Mesenchymal stem cell (in vitro differentiated cells and primary cell): Measurements from ENCODE around the gene OR4C12.
"Not testable (repeated sequence)": the region's sequence is repeated elsewhere in the genome, so short reads cannot be mapped to it uniquely, and the experiment has no call there.

Source experiments
- DNase-seq: peaks from one replicate; pipeline ENCODE4 v3.0.0-alpha.2; 2013
- H2AFZ ChIP-seq: one replicate; pipeline ENCODE4 v1.6.1; 2013; ENCODE audit warnings: low read depth, mild to moderate bottlenecking, control low read depth, inconsistent platforms, low read length, moderate library complexity
- H2AK5ac ChIP-seq: 2 replicates; pipeline ENCODE4 v1.6.1; 2013; ENCODE audit warnings: low read length, moderate library complexity, mild to moderate bottlenecking, inconsistent platforms; ENCODE audit not compliant: severe bottlenecking
- H2BK120ac ChIP-seq: one replicate; pipeline ENCODE4 v1.6.1; 2013; ENCODE audit warnings: low read depth, mild to moderate bottlenecking, inconsistent platforms, low read length, moderate library complexity
- H2BK12ac ChIP-seq, 2 experiments: one replicate each; pipeline ENCODE4 v1.6.1; 2013; ENCODE audit warnings: inconsistent platforms in 2 of 2, low read length in 2 of 2, mild to moderate bottlenecking in 2 of 2, moderate library complexity in 2 of 2, control low read depth in 1 of 2
- H2BK15ac ChIP-seq: one replicate; pipeline ENCODE4 v1.6.1; 2013; ENCODE audit warnings: mild to moderate bottlenecking, low read depth, inconsistent platforms; ENCODE audit not compliant: poor library complexity, severe bottlenecking
- H2BK5ac ChIP-seq: 2 replicates; pipeline ENCODE4 v1.6.1; 2013; ENCODE audit warnings: low read depth, mild to moderate bottlenecking, low read length, control low read depth, inconsistent platforms; ENCODE audit not compliant: poor library complexity, severe bottlenecking
- H3K14ac ChIP-seq, 2 experiments: one replicate each; pipeline ENCODE4 v1.6.1; 2013; ENCODE audit warnings: inconsistent platforms in 2 of 2, low read length in 2 of 2, control low read depth in 1 of 2, mild to moderate bottlenecking in 1 of 2, moderate library complexity in 1 of 2
- H3K18ac ChIP-seq, 2 experiments: one replicate each; pipeline ENCODE4 v1.6.1; 2013; ENCODE audit warnings: inconsistent platforms in 2 of 2, low read length in 2 of 2, control low read depth in 1 of 2, low read depth in 1 of 2, mild to moderate bottlenecking in 1 of 2
- H3K23ac ChIP-seq, 2 experiments: one replicate each; pipeline ENCODE4 v1.6.1; 2013; ENCODE audit warnings: inconsistent platforms in 2 of 2, low read length in 2 of 2, mild to moderate bottlenecking in 2 of 2, moderate library complexity in 2 of 2, control low read depth in 1 of 2
- H3K27ac ChIP-seq: 2 replicates; pipeline ENCODE4 v1.5.1; 2013; ENCODE audit warnings: mild to moderate bottlenecking, moderate library complexity, low read length, control low read depth, inconsistent platforms; ENCODE audit not compliant: poor library complexity, severe bottlenecking
- H3K27me3 ChIP-seq, 2 experiments: 2 replicates each; pipeline versions ENCODE4 v1.6.1 to v1.7.0; 2013; ENCODE audit warnings: low read length in 2 of 2, mild to moderate bottlenecking in 2 of 2, moderate library complexity in 2 of 2, control low read depth in 1 of 2, inconsistent platforms in 1 of 2; ENCODE audit not compliant: control insufficient read depth in 1 of 2, insufficient read depth in 1 of 2
- H3K36me3 ChIP-seq, 2 experiments: 2 replicates each; pipeline versions ENCODE4 v1.6.1 to v1.7.0; 2013; ENCODE audit warnings: low read length in 2 of 2, control low read depth in 1 of 2, inconsistent platforms in 1 of 2, low read depth in 1 of 2, mild to moderate bottlenecking in 1 of 2; ENCODE audit not compliant: insufficient read depth in 2 of 2, control insufficient read depth in 1 of 2
- H3K4ac ChIP-seq, 2 experiments: one replicate each; pipeline ENCODE4 v1.6.1; 2013; ENCODE audit warnings: inconsistent platforms in 2 of 2, low read length in 2 of 2, mild to moderate bottlenecking in 2 of 2, moderate library complexity in 2 of 2, control low read depth in 1 of 2, low read depth in 1 of 2
- H3K4me1 ChIP-seq: 2 replicates; pipeline ENCODE4 v1.6.1; 2013; ENCODE audit warnings: low read depth, low read length, control low read depth; ENCODE audit not compliant: control insufficient read depth, insufficient read depth
- H3K4me2 ChIP-seq: 2 replicates; pipeline ENCODE4 v1.6.1; 2013; ENCODE audit warnings: low read length, mild to moderate bottlenecking, inconsistent platforms; ENCODE audit not compliant: poor library complexity, severe bottlenecking
- H3K4me3 ChIP-seq, 2 experiments: 2 replicates each; pipeline versions ENCODE4 v1.5.1 to v1.7.0; 2013; ENCODE audit warnings: low read length in 2 of 2, mild to moderate bottlenecking in 2 of 2, control low read depth in 1 of 2, low read depth in 1 of 2; ENCODE audit not compliant: insufficient read depth in 1 of 2
- H3K79me1 ChIP-seq: replicated peaks from 2 replicates; pipeline ENCODE4 v1.6.1; 2013; ENCODE audit warnings: mild to moderate bottlenecking, control low read depth, low read length, inconsistent platforms; ENCODE audit not compliant: poor library complexity, severe bottlenecking
- H3K9ac ChIP-seq: 2 replicates; pipeline ENCODE4 v1.7.0; 2013; ENCODE audit warnings: mild to moderate bottlenecking, low read length, moderate library complexity
- H3K9me3 ChIP-seq: 2 replicates; pipeline ENCODE4 v1.7.0; 2013; ENCODE audit warnings: mild to moderate bottlenecking, low read length; ENCODE audit not compliant: control insufficient read depth
- H4K8ac ChIP-seq: one replicate; pipeline ENCODE4 v1.6.1; 2013; ENCODE audit warnings: inconsistent platforms, mild to moderate bottlenecking, low read length, moderate library complexity
- H4K91ac ChIP-seq: one replicate; pipeline ENCODE4 v1.6.1; 2013; ENCODE audit warnings: mild to moderate bottlenecking, low read length, inconsistent platforms
- WGBS: methylation state at CpG from one replicate; pipeline ENCODE4 v1.1.7; 2013; ENCODE audit warnings: mixed read lengths; 5-methylcytosine and 5-hydroxymethylcytosine counted together

OR4C12 gene

GRCh38 chr11:49952091-49952490, 30.2 kb downstream of the OR4C12 start, which contains the start of gene OR4C13:
OR4C13 (plus strand) TSS chr11:49952391; CDS start chr11:49952423, 32 bp downstream.
- Histone ChIP-seq H2BK15ac (no peak within 1 kb of the TSS), H3K9me3 (no peaks in the 10 kb centered on the region), H2BK120ac (no peak within 1 kb of the TSS), H3K79me1 (no peaks in the 10 kb centered on the region), H3K9ac (no peak within 1 kb of the TSS), H3K4me1 (no peaks in the 10 kb centered on the region), H2AK5ac (no peak within 1 kb of the TSS), H3K27ac (no peak within 1 kb of the TSS), H4K8ac (no peak within 1 kb of the TSS), H2AFZ (no peak within 1 kb of the TSS), H2BK5ac (no peak within 1 kb of the TSS), H3K4me3 (no peak within 1 kb of the TSS), H2BK12ac (no peak within 1 kb of the TSS), H3K4me2 (no peak within 1 kb of the TSS), H4K91ac (no peak within 1 kb of the TSS), H3K27me3 (no peaks in the 10 kb centered on the region), H3K4ac (no peak within 1 kb of the TSS), H3K36me3 (no peaks in the 10 kb centered on the region), H3K14ac (no peak within 1 kb of the TSS), H3K18ac (no peak within 1 kb of the TSS), H3K23ac (no peak within 1 kb of the TSS)
- WGBS = 100% methylated on average over 1 of the region's 1 CpG
- DNase-seq = no peak

GRCh38 chr11:49948701-49949100, 33.6 kb downstream of the OR4C12 start:
- DNase-seq, H2BK15ac ChIP-seq, H4K8ac ChIP-seq, H2AK5ac ChIP-seq, H3K23ac ChIP-seq, H3K36me3 ChIP-seq, H2BK12ac ChIP-seq, H3K9me3 ChIP-seq, H3K4me2 ChIP-seq, H3K4ac ChIP-seq, H3K27ac ChIP-seq, H4K91ac ChIP-seq, H3K27me3 ChIP-seq, H3K4me3 ChIP-seq, H3K9ac ChIP-seq, H2BK5ac ChIP-seq, H3K18ac ChIP-seq, H3K14ac ChIP-seq, H2BK120ac ChIP-seq, H2AFZ ChIP-seq, H3K79me1 ChIP-seq, H3K4me1 ChIP-seq: not testable (repeated sequence)
- WGBS = no CpG with 5 or more reads among the region's 1 CpG
